ENCODE results near the gene ANO7. TPM values are rescaled to one million over a fixed set of nuclear protein-coding genes. Genes with fewer than 3 reads are reported as not detected.

ANO7 gene
- total and polyA plus RNA-seq, 2 of the 13 experiments (the other 11 are each of a cell fraction or from before 2014, with no cell fraction given), result 4.1 to 4.9 TPM

GRCh38 chr2:241190291-241190981 lies 2.0 kb downstream of the ANO7 start (continued):
- TF ChIP-seq ZNF770 (CRISPR knock-in tag; IDR thresholded peaks at IDR 0.05) (peak; percentile 59; the same call in 1 of the 2 replicates), ZNF619 (CRISPR knock-in tag; IDR thresholded peaks at IDR 0.05) (no peak), ZNF263 (CRISPR knock-in tag; IDR thresholded peaks at IDR 0.05) (no peak), THAP11 (CRISPR knock-in tag; IDR thresholded peaks at IDR 0.05) (no peak), ZNF260 (CRISPR knock-in tag; IDR thresholded peaks at IDR 0.05; ENCODE audit: borderline replicate concordance, low read depth) (no peak), ZNF331 (CRISPR knock-in tag; IDR thresholded peaks at IDR 0.05) (no peak), SETDB1 (CRISPR knock-in tag; IDR thresholded peaks at IDR 0.05; ENCODE audit: borderline replicate concordance) (no peak), KMT2A (CRISPR knock-in tag; IDR thresholded peaks at IDR 0.05) (no peak), ZNF441 (CRISPR knock-in tag; IDR thresholded peaks at IDR 0.05; ENCODE audit: borderline replicate concordance) (no peak), ZNF792 (CRISPR knock-in tag; IDR thresholded peaks at IDR 0.05) (no peak), KDM3A (CRISPR knock-in tag; IDR thresholded peaks at IDR 0.05; ENCODE audit: low read depth) (no peak), SALL1 (CRISPR knock-in tag; IDR thresholded peaks at IDR 0.05) (no peak), CC2D1A (CRISPR knock-in tag; IDR thresholded peaks at IDR 0.05) (no peak), JUND (CRISPR knock-in tag; IDR thresholded peaks at IDR 0.05) (no peak), FOXA1 (IDR thresholded peaks at IDR 0.05) (no peak), FOXA1 (CRISPR knock-in tag; IDR thresholded peaks at IDR 0.05) (no peak), RAD51 (IDR thresholded peaks at IDR 0.05; ENCODE audit: borderline replicate concordance) (no peak), ZNF549 (CRISPR knock-in tag; IDR thresholded peaks at IDR 0.05) (no peak), PHB2 (IDR thresholded peaks at IDR 0.05; ENCODE audit: partially characterized antibody) (no peak), CAMTA2 (CRISPR knock-in tag; IDR thresholded peaks at IDR 0.05; ENCODE audit: borderline replicate concordance) (no peak), FOXA3 (CRISPR knock-in tag; IDR thresholded peaks at IDR 0.05) (no peak)
- TF ChIP-seq, protein P1, sequence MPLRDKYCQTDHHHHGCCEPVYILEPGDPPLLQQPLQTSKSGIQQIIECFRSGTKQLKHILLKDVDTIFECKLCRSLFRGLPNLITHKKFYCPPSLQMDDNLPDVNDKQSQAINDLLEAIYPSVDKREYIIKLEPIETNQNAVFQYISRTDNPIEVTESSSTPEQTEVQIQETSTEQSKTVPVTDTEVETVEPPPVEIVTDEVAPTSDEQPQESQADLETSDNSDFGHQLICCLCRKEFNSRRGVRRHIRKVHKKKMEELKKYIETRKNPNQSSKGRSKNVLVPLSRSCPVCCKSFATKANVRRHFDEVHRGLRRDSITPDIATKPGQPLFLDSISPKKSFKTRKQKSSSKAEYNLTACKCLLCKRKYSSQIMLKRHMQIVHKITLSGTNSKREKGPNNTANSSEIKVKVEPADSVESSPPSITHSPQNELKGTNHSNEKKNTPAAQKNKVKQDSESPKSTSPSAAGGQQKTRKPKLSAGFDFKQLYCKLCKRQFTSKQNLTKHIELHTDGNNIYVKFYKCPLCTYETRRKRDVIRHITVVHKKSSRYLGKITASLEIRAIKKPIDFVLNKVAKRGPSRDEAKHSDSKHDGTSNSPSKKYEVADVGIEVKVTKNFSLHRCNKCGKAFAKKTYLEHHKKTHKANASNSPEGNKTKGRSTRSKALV (CRISPR knock-in tag; IDR thresholded peaks at IDR 0.05), result no peak
- TF ChIP-seq, protein P2, sequence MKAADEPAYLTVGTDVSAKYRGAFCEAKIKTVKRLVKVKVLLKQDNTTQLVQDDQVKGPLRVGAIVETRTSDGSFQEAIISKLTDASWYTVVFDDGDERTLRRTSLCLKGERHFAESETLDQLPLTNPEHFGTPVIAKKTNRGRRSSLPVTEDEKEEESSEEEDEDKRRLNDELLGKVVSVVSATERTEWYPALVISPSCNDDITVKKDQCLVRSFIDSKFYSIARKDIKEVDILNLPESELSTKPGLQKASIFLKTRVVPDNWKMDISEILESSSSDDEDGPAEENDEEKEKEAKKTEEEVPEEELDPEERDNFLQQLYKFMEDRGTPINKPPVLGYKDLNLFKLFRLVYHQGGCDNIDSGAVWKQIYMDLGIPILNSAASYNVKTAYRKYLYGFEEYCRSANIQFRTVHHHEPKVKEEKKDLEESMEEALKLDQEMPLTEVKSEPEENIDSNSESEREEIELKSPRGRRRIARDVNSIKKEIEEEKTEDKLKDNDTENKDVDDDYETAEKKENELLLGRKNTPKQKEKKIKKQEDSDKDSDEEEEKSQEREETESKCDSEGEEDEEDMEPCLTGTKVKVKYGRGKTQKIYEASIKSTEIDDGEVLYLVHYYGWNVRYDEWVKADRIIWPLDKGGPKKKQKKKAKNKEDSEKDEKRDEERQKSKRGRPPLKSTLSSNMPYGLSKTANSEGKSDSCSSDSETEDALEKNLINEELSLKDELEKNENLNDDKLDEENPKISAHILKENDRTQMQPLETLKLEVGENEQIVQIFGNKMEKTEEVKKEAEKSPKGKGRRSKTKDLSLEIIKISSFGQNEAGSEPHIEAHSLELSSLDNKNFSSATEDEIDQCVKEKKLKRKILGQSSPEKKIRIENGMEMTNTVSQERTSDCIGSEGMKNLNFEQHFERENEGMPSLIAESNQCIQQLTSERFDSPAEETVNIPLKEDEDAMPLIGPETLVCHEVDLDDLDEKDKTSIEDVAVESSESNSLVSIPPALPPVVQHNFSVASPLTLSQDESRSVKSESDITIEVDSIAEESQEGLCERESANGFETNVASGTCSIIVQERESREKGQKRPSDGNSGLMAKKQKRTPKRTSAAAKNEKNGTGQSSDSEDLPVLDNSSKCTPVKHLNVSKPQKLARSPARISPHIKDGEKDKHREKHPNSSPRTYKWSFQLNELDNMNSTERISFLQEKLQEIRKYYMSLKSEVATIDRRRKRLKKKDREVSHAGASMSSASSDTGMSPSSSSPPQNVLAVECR (CRISPR knock-in tag; IDR thresholded peaks at IDR 0.05; ENCODE audit: borderline replicate concordance), result peak; percentile 14; the same call in 1 of the 2 replicates
- TF ChIP-seq, protein P3, sequence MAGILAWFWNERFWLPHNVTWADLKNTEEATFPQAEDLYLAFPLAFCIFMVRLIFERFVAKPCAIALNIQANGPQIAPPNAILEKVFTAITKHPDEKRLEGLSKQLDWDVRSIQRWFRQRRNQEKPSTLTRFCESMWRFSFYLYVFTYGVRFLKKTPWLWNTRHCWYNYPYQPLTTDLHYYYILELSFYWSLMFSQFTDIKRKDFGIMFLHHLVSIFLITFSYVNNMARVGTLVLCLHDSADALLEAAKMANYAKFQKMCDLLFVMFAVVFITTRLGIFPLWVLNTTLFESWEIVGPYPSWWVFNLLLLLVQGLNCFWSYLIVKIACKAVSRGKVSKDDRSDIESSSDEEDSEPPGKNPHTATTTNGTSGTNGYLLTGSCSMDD (CRISPR knock-in tag; IDR thresholded peaks at IDR 0.05), result no peak
